Erythroblast (primary cell): ENCODE results near the gene C5orf46.

Experiments used
- GATA1 ChIP-seq: IDR thresholded peaks from 2 replicates; pipeline ENCODE4 v1.6.1; 2011; ENCODE audit warnings: low read depth, mild to moderate bottlenecking, control low read depth, low read length, moderate library complexity
- POLR2A ChIP-seq: IDR thresholded peaks from 2 replicates; pipeline ENCODE4 v1.6.1; 2011; ENCODE audit warnings: mild to moderate bottlenecking, low read length

DNA sequence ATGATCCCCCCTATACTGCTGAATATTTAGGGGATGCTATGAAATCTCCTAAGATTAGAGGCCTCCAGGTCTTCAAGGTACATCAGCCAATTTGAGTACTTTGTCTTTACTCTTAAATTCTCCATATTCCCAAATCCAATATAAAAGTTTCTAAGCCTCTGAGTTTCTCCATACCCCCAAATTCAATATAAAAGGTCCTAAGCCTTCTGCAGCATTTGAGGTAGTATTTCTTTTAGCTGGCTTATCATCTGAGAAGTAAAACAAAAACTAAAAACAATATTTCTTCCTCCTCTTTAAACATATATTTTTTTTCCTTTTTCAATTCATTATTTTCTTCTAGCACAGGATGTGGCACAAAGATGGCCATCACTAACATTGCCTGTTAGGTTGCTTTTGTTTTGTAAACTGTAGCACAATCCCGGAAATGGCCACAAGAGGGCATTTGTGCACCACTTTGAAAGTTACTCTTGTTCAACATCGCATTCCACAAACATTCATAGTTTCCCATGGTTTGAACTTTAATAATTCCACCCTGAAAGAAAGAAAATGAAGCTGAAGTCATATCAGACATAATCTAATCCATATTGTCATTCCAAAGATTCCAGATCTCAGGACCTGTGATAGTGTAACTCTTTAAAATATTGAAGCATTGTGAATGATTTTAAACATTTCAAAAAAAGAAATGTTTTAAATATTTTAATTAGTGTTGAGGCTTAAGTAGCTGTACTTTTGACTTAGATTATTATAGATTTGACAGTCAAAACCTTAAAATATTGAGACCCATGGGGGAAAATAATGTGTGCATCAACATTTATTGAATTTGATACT lies 48.8 kb downstream of the C5orf46 start:
- TF ChIP-seq POLR2A (no peak), GATA1 (no peak)
